Naive thymus-derived CD4-positive, alpha-beta T cell (primary cell): ENCODE measurements around the gene UBXN6. TPM values are rescaled to one million over a fixed set of nuclear protein-coding genes. Genes with fewer than 3 reads are reported as not detected.

ENCODE experiments used
- ATAC-seq: fragments of 150-1000 bp; cut with Tn5 transposase; 2 replicates; pipeline ENCODE4 v1.10.0; 2021; ENCODE audit warnings: mild to moderate bottlenecking, moderate library complexity
- CTCF ChIA-PET: fragments of 350-600 bp; sonication (Branson Sonifier 250); formaldehyde crosslinking; loops from one replicate; lab custom pipeline; 2021; ENCODE audit warnings: antibody characterized with exemption; lab: Charles Lee
- POLR2A ChIA-PET: fragments of 350-600 bp; sonication (Branson Sonifier 250); formaldehyde crosslinking; loops from one replicate; lab custom pipeline; 2021; ENCODE audit warnings: antibody characterized with exemption, inconsistent platforms; lab: Charles Lee
- DNase-seq, 9 donors: peaks; one replicate each; pipeline versions ENCODE4 v3.0.0 to v3.0.0-alpha.2; 2020 to 2022; ENCODE audit warnings: mixed read lengths in 1 of 9
- H3K27ac ChIP-seq: one replicate; pipeline ENCODE4 v1.7.0; 2013; ENCODE audit warnings: mild to moderate bottlenecking, low read depth, low read length, moderate library complexity
- H3K27me3 ChIP-seq, 2 donors: one replicate each; pipeline ENCODE4 v1.7.0; 2013; ENCODE audit warnings: low read length in 2 of 2, mild to moderate bottlenecking in 2 of 2, moderate library complexity in 2 of 2; ENCODE audit not compliant: control insufficient read depth in 2 of 2, insufficient read depth in 2 of 2
- H3K36me3 ChIP-seq, 3 experiments: 1 replicate in 2 of 3; 2 replicates in 1 of 3; pipeline ENCODE4 v1.7.0; 2013; ENCODE audit warnings: low read length in 3 of 3, mild to moderate bottlenecking in 3 of 3, moderate library complexity in 1 of 3; ENCODE audit not compliant: insufficient read depth in 3 of 3, control insufficient read depth in 2 of 3
- H3K4me1 ChIP-seq, 2 donors: one replicate each; pipeline ENCODE4 v1.7.0; 2013; ENCODE audit warnings: low read length in 2 of 2, mild to moderate bottlenecking in 2 of 2, moderate library complexity in 1 of 2; ENCODE audit not compliant: control insufficient read depth in 2 of 2, insufficient read depth in 2 of 2
- H3K4me3 ChIP-seq: 2 replicates; pipeline ENCODE4 v1.7.0; 2013; ENCODE audit warnings: mild to moderate bottlenecking, low read length
- H3K9me3 ChIP-seq, 3 experiments: 1 replicate in 2 of 3; 2 replicates in 1 of 3; pipeline ENCODE4 v1.7.0; 2013; ENCODE audit warnings: low read length in 3 of 3; ENCODE audit not compliant: control insufficient read depth in 2 of 3
- H3K27ac Mint-ChIP-seq, 9 donors: one replicate each; pipeline ENCODE4 v1.8.0; 2020 to 2022; ENCODE audit warnings: mixed read lengths in 9 of 9, mild to moderate bottlenecking in 8 of 9, moderate library complexity in 5 of 9, inconsistent platforms in 2 of 9
- H3K27me3 Mint-ChIP-seq, 5 donors: one replicate each; pipeline ENCODE4 v1.8.0; 2021 to 2022; ENCODE audit warnings: mixed read lengths in 5 of 5, mild to moderate bottlenecking in 1 of 5
- H3K36me3 Mint-ChIP-seq, 5 donors: one replicate each; pipeline ENCODE4 v1.8.0; 2020 to 2022; ENCODE audit warnings: mixed read lengths in 5 of 5, mild to moderate bottlenecking in 3 of 5, inconsistent platforms in 1 of 5
- H3K4me1 Mint-ChIP-seq, 7 donors: one replicate each; pipeline ENCODE4 v1.8.0; 2020 to 2022; ENCODE audit warnings: mixed read lengths in 7 of 7, mild to moderate bottlenecking in 3 of 7, inconsistent platforms in 1 of 7
- H3K4me3 Mint-ChIP-seq, 10 donors: one replicate each; pipeline ENCODE4 v1.8.0; 2020 to 2022; ENCODE audit warnings: mild to moderate bottlenecking in 10 of 10, mixed read lengths in 10 of 10, moderate library complexity in 6 of 10, inconsistent platforms in 2 of 10
- H3K9me3 Mint-ChIP-seq, 11 donors: one replicate each; pipeline ENCODE4 v1.8.0; 2020 to 2022; ENCODE audit warnings: mixed read lengths in 11 of 11, mild to moderate bottlenecking in 4 of 11, inconsistent platforms in 1 of 11, moderate library complexity in 1 of 11
- intact Hi-C, 2 donors: fragments of 100-400 bp; cut with micrococcal nuclease; formaldehyde crosslinking; loops; one replicate each; pipeline ENCODE4 v1.15.1; 2023
- polyA plus RNA-seq, 2 donors: library from polyadenylated mRNA; unstranded; fragments of 300-500 nt; fragmentation: Illumina TruSeq; gene quantifications; one replicate each; pipeline ENCODE4 v1.2.3, GENCODE V29; 2021
- total RNA-seq, 6 experiments: library from RNA in 5 of 6; stranded (reverse) in 5 of 6; gene quantifications; 1 replicate in 5 of 6; 2 replicates in 1 of 6; pipeline ENCODE4 v1.2.3 and lab custom pipeline; 2021 to 2026

UBXN6 gene
- total and polyA plus RNA-seq, 7 experiments from 2014 or later = 5.4 to 68.6 (median 50.3) TPM

- Histone ChIP-seq H3K27ac (no peak overlapping the region), H3K36me3 (peaks cover 0 to 82% (median 21%) of the 10 kb centered on the region in 3 experiments), H3K27me3 (no peaks in the 10 kb centered on the region), H3K4me3 (no peak overlapping the region), H3K9me3 (no peaks in the 10 kb centered on the region), H3K4me1 (no peaks in the 10 kb centered on the region)
- POLR2A ChIA-PET = no interaction called here
- no peak for ATAC-seq
- intact Hi-C loops = no loop called here
- Mint-ChIP-seq H3K27ac (no peak overlapping the region), H3K36me3 (peaks cover 0 to 8% (median 3%) of the 10 kb centered on the region in 5 donors), H3K9me3 (no peaks in the 10 kb centered on the region), H3K4me3 (no peak overlapping the region), H3K27me3 (no peaks in the 10 kb centered on the region), H3K4me1 (no peaks in the 10 kb centered on the region)
- no peak for DNase-seq
- CTCF ChIA-PET = no interaction called here
These were observed 10.1 kb downstream of the UBXN6 start for GRCh38 chr19:4447327-4448146.

- H3K9me3 ChIP-seq = no peaks in the 10 kb centered on the region
- H3K4me3 ChIP-seq = no peak overlapping the region
- intact Hi-C loops = no loop called here
- H3K27ac ChIP-seq = no peak overlapping the region
- peaks cover 0 to 8% (median 3%) of the 10 kb centered on the region in 5 donors for H3K36me3 Mint-ChIP-seq
- H3K27ac Mint-ChIP-seq = no peak overlapping the region
- no peak overlapping the region for H3K4me3 Mint-ChIP-seq
- H3K27me3 Mint-ChIP-seq = no peaks in the 10 kb centered on the region
- peaks cover 0 to 5% (median 0%) of the 10 kb centered on the region in 7 donors for H3K4me1 Mint-ChIP-seq
- no peaks in the 10 kb centered on the region for H3K9me3 Mint-ChIP-seq
- ChIA-PET POLR2A (no interaction called here), CTCF (no interaction called here)
- H3K27me3 ChIP-seq = no peaks in the 10 kb centered on the region
- ATAC-seq (no peak), DNase-seq (no peak)
- H3K36me3 ChIP-seq = peaks cover 0 to 74% (median 16%) of the 10 kb centered on the region in 3 experiments
- no peaks in the 10 kb centered on the region for H3K4me1 ChIP-seq
These were observed 10.8 kb downstream of the UBXN6 start for GRCh38 chr19:4446704-4447200.

GRCh38 chr19:4445963-4446703, 11.5 kb downstream of the UBXN6 start:
- intact Hi-C loops = no loop called here
- Histone ChIP-seq H3K36me3 (peaks cover 0 to 68% (median 16%) of the 10 kb centered on the region in 3 experiments), H3K4me3 (no peak overlapping the region), H3K4me1 (no peaks in the 10 kb centered on the region), H3K9me3 (no peaks in the 10 kb centered on the region), H3K27me3 (no peaks in the 10 kb centered on the region), H3K27ac (no peak overlapping the region)
- no peak overlapping the region for H3K4me3 Mint-ChIP-seq
- H3K27me3 Mint-ChIP-seq = no peaks in the 10 kb centered on the region
- DNase-seq = no peak
- ChIA-PET POLR2A (no interaction called here), CTCF (no interaction called here)
- no peak overlapping the region for H3K27ac Mint-ChIP-seq
- peaks cover 0 to 8% (median 3%) of the 10 kb centered on the region in 5 donors for H3K36me3 Mint-ChIP-seq
- peaks cover 0 to 5% (median 0%) of the 10 kb centered on the region in 7 donors for H3K4me1 Mint-ChIP-seq
- no peaks in the 10 kb centered on the region for H3K9me3 Mint-ChIP-seq
- ATAC-seq = no peak

GRCh38 chr19:4444765-4445741, 12.5 kb downstream of the UBXN6 start:
- DNase-seq = no peak
- POLR2A ChIA-PET = interaction anchor here (0.7 kb wide), 1 partner anchor 98 kb away, joined by 3 read pairs; no protein-coding TSS in a partner anchor
- H3K27me3 Mint-ChIP-seq = no peaks in the 10 kb centered on the region
- H3K27ac ChIP-seq = no peak overlapping the region
- H3K4me1 ChIP-seq = no peaks in the 10 kb centered on the region
- no peak for ATAC-seq
- H3K4me1 Mint-ChIP-seq = peaks cover 0 to 5% (median 0%) of the 10 kb centered on the region in 7 donors
- H3K9me3 ChIP-seq = no peaks in the 10 kb centered on the region
- intact Hi-C loops = no loop called here
- H3K4me3 Mint-ChIP-seq = peak overlapping the region in 1 of 10 donors; percentile 58
- peaks cover 0 to 59% (median 16%) of the 10 kb centered on the region in 3 experiments for H3K36me3 ChIP-seq
- no peaks in the 10 kb centered on the region for H3K9me3 Mint-ChIP-seq
- H3K36me3 Mint-ChIP-seq = peaks cover 0 to 7% (median 0%) of the 10 kb centered on the region in 5 donors
- CTCF ChIA-PET = no interaction called here
- no peaks in the 10 kb centered on the region for H3K27me3 ChIP-seq
- no peak overlapping the region for H3K4me3 ChIP-seq
- H3K27ac Mint-ChIP-seq = peak overlapping the region in 1 of 9 donors; percentile 25

GRCh38 chr19:4443966-4444764, 13.4 kb downstream of the UBXN6 start:
- Histone ChIP-seq H3K27ac (no peak overlapping the region), H3K27me3 (no peaks in the 10 kb centered on the region), H3K9me3 (no peaks in the 10 kb centered on the region), H3K4me1 (no peaks in the 10 kb centered on the region), H3K36me3 (peaks cover 0 to 50% (median 12%) of the 10 kb centered on the region in 3 experiments), H3K4me3 (no peak overlapping the region)
- H3K4me1 Mint-ChIP-seq = peaks cover 0 to 5% (median 0%) of the 10 kb centered on the region in 7 donors
- CTCF ChIA-PET = no interaction called here
- no peak for ATAC-seq
- H3K9me3 Mint-ChIP-seq = no peaks in the 10 kb centered on the region
- no peaks in the 10 kb centered on the region for H3K27me3 Mint-ChIP-seq
- peak overlapping the region in 2 of 9 donors; percentile 25 to 33 for H3K27ac Mint-ChIP-seq
- H3K4me3 Mint-ChIP-seq = peak overlapping the region in 1 of 10 donors; percentile 58
- POLR2A ChIA-PET = interaction anchor here (0.7 kb wide), 1 partner anchor 97 kb away, joined by 3 read pairs; no protein-coding TSS in a partner anchor
- H3K36me3 Mint-ChIP-seq = peaks cover 0 to 4% (median 0%) of the 10 kb centered on the region in 5 donors
- no peak for DNase-seq
- intact Hi-C loops = no loop called here
